Measurements from ENCODE around the gene RAB22A.

The RAB22A gene

GRCh38 chr20:58308680-58309527 lies 611 bp upstream of the RAB22A start:
- DNase-seq (ENCODE audit: low read depth) = no peak
- no peak for TF ChIP-seq CTCF (IDR thresholded peaks at IDR 0.05; ENCODE audit: low read depth, low read length, missing control alignments)
- peak overlapping the region; percentile 71 for H3K4me3 ChIP-seq (ENCODE audit: low read depth, low read length)

GRCh38 chr20:58310291-58310782 lies 822 bp downstream of the RAB22A start:
- peak overlapping the region; percentile 94 for H3K4me3 ChIP-seq (ENCODE audit: low read depth, low read length)
- no peak for DNase-seq (ENCODE audit: low read depth)
- no peak for TF ChIP-seq CTCF (IDR thresholded peaks at IDR 0.05; ENCODE audit: low read depth, low read length, missing control alignments)

GRCh38 chr20:58312836-58313235 lies 3.3 kb downstream of the RAB22A start:
- DNase-seq (ENCODE audit: low read depth) = no peak
- TF ChIP-seq CTCF (IDR thresholded peaks at IDR 0.05; ENCODE audit: low read depth, low read length, missing control alignments) = no peak
- H3K4me3 ChIP-seq (ENCODE audit: low read depth, low read length) = no peak overlapping the region

- no peak overlapping the region for H3K4me3 ChIP-seq (ENCODE audit: low read depth, low read length)
- TF ChIP-seq CTCF (IDR thresholded peaks at IDR 0.05; ENCODE audit: low read depth, low read length, missing control alignments) = no peak
- DNase-seq (ENCODE audit: low read depth) = no peak
These were observed 3.9 kb downstream of the RAB22A start for GRCh38 chr20:58313396-58313795.

GRCh38 chr20:58321205-58321604 lies 11.7 kb downstream of the RAB22A start:
- TF ChIP-seq CTCF (IDR thresholded peaks at IDR 0.05; ENCODE audit: low read depth, low read length, missing control alignments) = no peak
- no peak for DNase-seq (ENCODE audit: low read depth)
- H3K4me3 ChIP-seq (ENCODE audit: low read depth, low read length) = no peak overlapping the region

- DNase-seq (ENCODE audit: low read depth) = no peak
- no peak for TF ChIP-seq CTCF (IDR thresholded peaks at IDR 0.05; ENCODE audit: low read depth, low read length, missing control alignments)
- no peak overlapping the region for H3K4me3 ChIP-seq (ENCODE audit: low read depth, low read length)
These were observed 12.6 kb downstream of the RAB22A start for GRCh38 chr20:58322083-58322482.

GRCh38 chr20:58325912-58326311 lies 16.4 kb downstream of the RAB22A start:
- no peak overlapping the region for H3K4me3 ChIP-seq (ENCODE audit: low read depth, low read length)
- DNase-seq (ENCODE audit: low read depth) = no peak
- TF ChIP-seq CTCF (IDR thresholded peaks at IDR 0.05; ENCODE audit: low read depth, low read length, missing control alignments) = no peak

All from GM12864 (cell line).